Jurkat, Clone E6-1 (cell line): ENCODE data around the gene NID1.
"Not testable (repeated sequence)": the region's sequence is repeated elsewhere in the genome, so short reads cannot be mapped to it uniquely, and the experiment has no call there.

ENCODE experiments used
- DNase-seq: peaks from one replicate; pipeline ENCODE4 v3.0.0-alpha.2; 2011; ENCODE audit warnings: low read depth, low spot score
- H3K4me3 ChIP-seq: 2 replicates; pipeline ENCODE4 v1.5.1; 2011; ENCODE audit warnings: mild to moderate bottlenecking, low read length, control low read depth, moderate library complexity

Gene NID1

GRCh38 chr1:235927551-235927950 lies 137.3 kb downstream of the NID1 start:
- DNase-seq, H3K4me3 ChIP-seq: not testable (repeated sequence)
